ENCODE results near the gene BPIFB4. TPM values are rescaled to one million over a fixed set of nuclear protein-coding genes. Genes with fewer than 3 reads are reported as not detected.

Gene BPIFB4
- total and polyA plus RNA-seq, 2 donors from 2014 or later = not detected

GRCh38 chr20:33133373-33133941, 54.0 kb downstream of the BPIFB4 start:
- H3K9ac ChIP-seq (ENCODE audit: low read length in 3 of 3) = no peak overlapping the region
- no peak overlapping the region for H3K27ac ChIP-seq (ENCODE audit: low read depth in 2 of 2, low read length in 2 of 2)
- intact Hi-C loops (cut with DNase I) = no loop called here
- no peak overlapping the region for H3K4me3 ChIP-seq (ENCODE audit: low read length in 3 of 3)
- no peaks in the 10 kb centered on the region for H3K27me3 ChIP-seq (ENCODE audit: control insufficient read depth, insufficient read depth, low read length)
- H3K9me3 ChIP-seq (ENCODE audit: control insufficient read depth in 2 of 3, insufficient read depth in 1 of 3, low read length in 3 of 3) = peaks cover 0 to 6% (median 0%) of the 10 kb centered on the region in 3 donors
- H3K4me1 ChIP-seq (ENCODE audit: control insufficient read depth in 2 of 3, insufficient read depth in 2 of 3, low read depth in 1 of 3, low read length in 3 of 3) = no peaks in the 10 kb centered on the region
- DNase-seq = no peak
- H3K36me3 ChIP-seq (ENCODE audit: control insufficient read depth in 2 of 3, insufficient read depth in 3 of 3, low read length in 3 of 3) = no peaks in the 10 kb centered on the region
- TF ChIP-seq CTCF (IDR thresholded peaks at IDR 0.05; ENCODE audit: borderline replicate concordance, extremely low read depth, insufficient read depth) = no peak
- FAIRE-seq = no peak

GRCh38 chr20:33137195-33137594, 57.8 kb downstream of the BPIFB4 start:
- FAIRE-seq = no peak
- intact Hi-C loops (cut with DNase I) = no loop called here
- TF ChIP-seq CTCF (IDR thresholded peaks at IDR 0.05; ENCODE audit: borderline replicate concordance, extremely low read depth, insufficient read depth) = no peak

GRCh38 chr20:33139467-33139866, 60.0 kb downstream of the BPIFB4 start:
- peaks cover 0 to 12% (median 0%) of the 10 kb centered on the region in 3 donors for H3K9me3 ChIP-seq (ENCODE audit: control insufficient read depth in 2 of 3, insufficient read depth in 1 of 3, low read length in 3 of 3)
- no peaks in the 10 kb centered on the region for H3K27me3 ChIP-seq (ENCODE audit: control insufficient read depth, insufficient read depth, low read length)
- H3K4me1 ChIP-seq (ENCODE audit: control insufficient read depth in 2 of 3, insufficient read depth in 2 of 3, low read depth in 1 of 3, low read length in 3 of 3) = no peaks in the 10 kb centered on the region
- H3K9ac ChIP-seq (ENCODE audit: low read length in 3 of 3) = no peak overlapping the region
- no peak for DNase-seq
- no peak for FAIRE-seq
- TF ChIP-seq CTCF (IDR thresholded peaks at IDR 0.05; ENCODE audit: borderline replicate concordance, extremely low read depth, insufficient read depth) = no peak
- no peaks in the 10 kb centered on the region for H3K36me3 ChIP-seq (ENCODE audit: control insufficient read depth in 2 of 3, insufficient read depth in 3 of 3, low read length in 3 of 3)
- H3K27ac ChIP-seq (ENCODE audit: low read depth in 2 of 2, low read length in 2 of 2) = no peak overlapping the region
- intact Hi-C loops (cut with DNase I) = no loop called here
- no peak overlapping the region for H3K4me3 ChIP-seq (ENCODE audit: low read length in 3 of 3)

More at GRCh38 chr20:33137195-33137594, 57.8 kb downstream of the BPIFB4 start:
- no peak for DNase-seq
- H3K27me3 ChIP-seq (ENCODE audit: control insufficient read depth, insufficient read depth, low read length) = no peaks in the 10 kb centered on the region
- H3K27ac ChIP-seq (ENCODE audit: low read depth in 2 of 2, low read length in 2 of 2) = no peak overlapping the region
- H3K4me3 ChIP-seq (ENCODE audit: low read length in 3 of 3) = no peak overlapping the region
- H3K36me3 ChIP-seq (ENCODE audit: control insufficient read depth in 2 of 3, insufficient read depth in 3 of 3, low read length in 3 of 3) = no peaks in the 10 kb centered on the region
- H3K9me3 ChIP-seq (ENCODE audit: control insufficient read depth in 2 of 3, insufficient read depth in 1 of 3, low read length in 3 of 3) = peaks cover 0 to 6% (median 0%) of the 10 kb centered on the region in 3 donors
- no peaks in the 10 kb centered on the region for H3K4me1 ChIP-seq (ENCODE audit: control insufficient read depth in 2 of 3, insufficient read depth in 2 of 3, low read depth in 1 of 3, low read length in 3 of 3)
- no peak overlapping the region for H3K9ac ChIP-seq (ENCODE audit: low read length in 3 of 3)

- intact Hi-C loops (cut with DNase I) = no loop called here
- H3K4me3 ChIP-seq (ENCODE audit: low read length in 3 of 3) = no peak overlapping the region
- no peaks in the 10 kb centered on the region for H3K4me1 ChIP-seq (ENCODE audit: control insufficient read depth in 2 of 3, insufficient read depth in 2 of 3, low read depth in 1 of 3, low read length in 3 of 3)
- no peak for FAIRE-seq
- peaks cover 0 to 6% (median 0%) of the 10 kb centered on the region in 3 donors for H3K9me3 ChIP-seq (ENCODE audit: control insufficient read depth in 2 of 3, insufficient read depth in 1 of 3, low read length in 3 of 3)
- H3K27me3 ChIP-seq (ENCODE audit: control insufficient read depth, insufficient read depth, low read length) = no peaks in the 10 kb centered on the region
- no peak overlapping the region for H3K9ac ChIP-seq (ENCODE audit: low read length in 3 of 3)
- DNase-seq = no peak
- no peak for TF ChIP-seq CTCF (IDR thresholded peaks at IDR 0.05; ENCODE audit: borderline replicate concordance, extremely low read depth, insufficient read depth)
- H3K27ac ChIP-seq (ENCODE audit: low read depth in 2 of 2, low read length in 2 of 2) = no peak overlapping the region
- H3K36me3 ChIP-seq (ENCODE audit: control insufficient read depth in 2 of 3, insufficient read depth in 3 of 3, low read length in 3 of 3) = no peaks in the 10 kb centered on the region
These were observed 66.1 kb downstream of the BPIFB4 start for GRCh38 chr20:33145521-33145920.
